Osteoblast (primary cell): ENCODE results near the gene SLC17A9. TPM values are rescaled to one million over a fixed set of nuclear protein-coding genes. Genes with fewer than 3 reads are reported as not detected.
"Not testable (repeated sequence)": the region's sequence is repeated elsewhere in the genome, so short reads cannot be mapped to it uniquely, and the experiment has no call there.

Experiments
- DNase-seq: peaks from one replicate; pipeline ENCODE4 v3.0.0; 2011; ENCODE audit warnings: low spot score, mixed read lengths; ENCODE audit not compliant: insufficient read length; ENCODE audit errors: missing footprints
- H2AFZ ChIP-seq: 2 replicates; pipeline ENCODE4 v1.6.0; 2011; ENCODE audit warnings: mild to moderate bottlenecking, low read length
- H3K27ac ChIP-seq: 2 replicates; pipeline ENCODE4 v1.5.1; 2011; ENCODE audit warnings: mild to moderate bottlenecking, low read depth, low read length, moderate library complexity
- H3K27me3 ChIP-seq: 2 replicates; pipeline ENCODE4 v1.6.0; 2012; ENCODE audit warnings: mild to moderate bottlenecking, control low read depth, inconsistent platforms, low read length, moderate library complexity; ENCODE audit not compliant: insufficient read depth
- H3K36me3 ChIP-seq: 2 replicates; pipeline ENCODE4 v1.5.1; 2011; ENCODE audit warnings: mild to moderate bottlenecking, low read length, control low read depth, moderate library complexity; ENCODE audit not compliant: insufficient read depth
- H3K4me1 ChIP-seq: 2 replicates; pipeline ENCODE4 v1.5.1; 2011; ENCODE audit warnings: mild to moderate bottlenecking, low read length, control low read depth, moderate library complexity; ENCODE audit not compliant: insufficient read depth
- H3K4me2 ChIP-seq: 2 replicates; pipeline ENCODE4 v1.6.0; 2011; ENCODE audit warnings: mild to moderate bottlenecking, low read length; ENCODE audit not compliant: insufficient read depth
- H3K4me3 ChIP-seq: fragments of 200-600 bp; sonication (generic); 3 replicates; pipeline ENCODE4 v1.5.1; 2012; ENCODE audit warnings: mild to moderate bottlenecking, low read length, inconsistent platforms; ENCODE audit not compliant: insufficient read depth
- H3K79me2 ChIP-seq: 2 replicates; pipeline ENCODE4 v1.6.0; 2012; ENCODE audit warnings: mild to moderate bottlenecking, low read length, control low read depth, inconsistent platforms; ENCODE audit not compliant: insufficient read depth
- H3K9me3 ChIP-seq: 2 replicates; pipeline ENCODE4 v1.5.1; 2011; ENCODE audit warnings: low read depth, low read length, control low read depth
- H4K20me1 ChIP-seq: 2 replicates; pipeline ENCODE4 v1.6.0; 2012; ENCODE audit warnings: mild to moderate bottlenecking, low read length, control low read depth; ENCODE audit not compliant: insufficient read depth
- total RNA-seq: library from RNA; depleted of rRNA; stranded (reverse); fragments of >200 nt; gene quantifications from 2 replicates; pipeline ENCODE4 v1.2.3, GENCODE V29; 2012
- TF ChIP-seq, protein P1 (sequence below): IDR thresholded peaks from 2 replicates; pipeline ENCODE4 v1.5.1; 2011; ENCODE audit warnings: mild to moderate bottlenecking, low read depth, low read length, moderate library complexity; ENCODE audit errors: extremely low read depth

The SLC17A9 gene
- total RNA-seq, 1 donor: 6.5 TPM

DNA sequence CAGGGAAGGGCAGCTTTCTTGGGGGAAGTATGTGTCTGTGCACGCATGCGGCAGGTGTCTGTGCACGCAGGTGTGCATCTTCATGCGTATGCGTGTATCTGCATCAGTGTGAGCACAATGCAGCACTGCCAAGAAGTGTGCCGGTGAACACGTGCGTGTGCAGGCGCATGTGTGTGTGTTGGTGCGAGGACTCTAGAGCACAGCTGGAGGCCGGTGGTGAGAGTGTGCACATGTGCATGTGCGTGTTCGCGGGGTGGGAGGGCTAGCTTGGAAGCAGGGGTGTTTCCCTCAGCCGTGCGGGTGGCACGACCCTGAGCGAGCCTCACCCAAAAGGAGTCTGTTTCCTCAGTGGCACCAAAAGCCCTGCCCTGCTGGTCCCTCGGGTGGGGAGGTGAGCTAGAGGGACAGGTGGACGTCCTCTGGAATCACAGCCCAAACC, 7.5 kb downstream of the SLC17A9 start:
- no peak overlapping the region for H3K27ac ChIP-seq

DNA sequence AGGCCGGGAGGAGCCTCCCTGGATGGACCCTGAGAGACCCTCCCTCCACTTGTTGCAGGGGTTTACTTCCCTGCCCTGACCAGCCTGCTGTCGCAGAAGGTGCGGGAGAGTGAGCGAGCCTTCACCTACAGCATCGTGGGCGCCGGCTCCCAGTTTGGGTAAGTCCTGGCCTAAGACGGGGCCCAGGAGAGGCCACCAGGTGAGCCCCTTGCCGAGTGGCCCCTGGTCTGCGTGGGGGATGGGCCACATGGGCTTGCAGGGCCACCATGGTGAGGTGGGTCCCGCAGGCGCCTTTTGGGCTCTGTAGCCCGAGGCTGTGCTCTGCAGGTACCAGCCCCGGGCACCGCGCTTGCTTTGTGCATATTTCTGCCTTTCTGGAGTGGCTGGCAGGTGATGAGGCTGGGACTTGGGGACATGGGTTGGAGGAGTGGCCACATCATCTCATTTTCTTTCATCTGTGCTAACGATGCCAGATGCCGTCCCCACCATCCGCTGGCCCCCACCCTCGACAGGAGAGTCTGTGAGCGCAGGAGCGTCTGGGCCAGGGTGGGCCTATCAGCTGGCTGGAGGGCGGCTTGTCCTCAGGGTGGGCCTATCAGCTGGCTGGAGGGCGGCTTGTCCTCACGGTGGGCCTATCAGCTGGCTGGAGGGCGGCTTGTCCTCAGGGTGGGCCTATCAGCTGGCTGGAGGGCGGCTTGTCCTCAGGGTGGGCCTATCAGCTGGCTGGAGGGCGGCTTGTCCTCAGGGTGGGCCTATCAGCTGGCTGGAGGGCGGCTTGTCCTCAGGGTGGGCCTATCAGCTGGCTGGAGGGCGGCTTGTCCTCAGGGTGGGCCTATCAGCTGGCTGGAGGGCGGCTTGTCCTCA, 8.2 kb downstream of the SLC17A9 start:
- H3K27ac ChIP-seq, DNase-seq, H3K9me3 ChIP-seq, H3K4me3 ChIP-seq, H3K4me1 ChIP-seq, H2AFZ ChIP-seq, H3K27me3 ChIP-seq, H3K4me2 ChIP-seq: not testable (repeated sequence)
- Histone ChIP-seq H3K79me2 (peaks cover 29% of the 10 kb centered on the region), H3K36me3 (peaks cover 47% of the 10 kb centered on the region), H4K20me1 (peaks cover 43% of the 10 kb centered on the region)

More for the DNA sequence above, 7.5 kb downstream of the SLC17A9 start:
- H2AFZ ChIP-seq: no peak overlapping the region
- no peaks in the 10 kb centered on the region for H3K27me3 ChIP-seq
- no peak overlapping the region for H3K4me2 ChIP-seq
- H3K79me2 ChIP-seq: peaks cover 36% of the 10 kb centered on the region
- H3K4me3 ChIP-seq: no peak overlapping the region
- TF ChIP-seq, protein P1, sequence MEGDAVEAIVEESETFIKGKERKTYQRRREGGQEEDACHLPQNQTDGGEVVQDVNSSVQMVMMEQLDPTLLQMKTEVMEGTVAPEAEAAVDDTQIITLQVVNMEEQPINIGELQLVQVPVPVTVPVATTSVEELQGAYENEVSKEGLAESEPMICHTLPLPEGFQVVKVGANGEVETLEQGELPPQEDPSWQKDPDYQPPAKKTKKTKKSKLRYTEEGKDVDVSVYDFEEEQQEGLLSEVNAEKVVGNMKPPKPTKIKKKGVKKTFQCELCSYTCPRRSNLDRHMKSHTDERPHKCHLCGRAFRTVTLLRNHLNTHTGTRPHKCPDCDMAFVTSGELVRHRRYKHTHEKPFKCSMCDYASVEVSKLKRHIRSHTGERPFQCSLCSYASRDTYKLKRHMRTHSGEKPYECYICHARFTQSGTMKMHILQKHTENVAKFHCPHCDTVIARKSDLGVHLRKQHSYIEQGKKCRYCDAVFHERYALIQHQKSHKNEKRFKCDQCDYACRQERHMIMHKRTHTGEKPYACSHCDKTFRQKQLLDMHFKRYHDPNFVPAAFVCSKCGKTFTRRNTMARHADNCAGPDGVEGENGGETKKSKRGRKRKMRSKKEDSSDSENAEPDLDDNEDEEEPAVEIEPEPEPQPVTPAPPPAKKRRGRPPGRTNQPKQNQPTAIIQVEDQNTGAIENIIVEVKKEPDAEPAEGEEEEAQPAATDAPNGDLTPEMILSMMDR: no peak
- H3K4me1 ChIP-seq: no peaks in the 10 kb centered on the region
- DNase-seq: no peak
- H3K9me3 ChIP-seq: no peaks in the 10 kb centered on the region
- H3K36me3 ChIP-seq: peaks cover 49% of the 10 kb centered on the region
- peaks cover 44% of the 10 kb centered on the region for H4K20me1 ChIP-seq

DNA sequence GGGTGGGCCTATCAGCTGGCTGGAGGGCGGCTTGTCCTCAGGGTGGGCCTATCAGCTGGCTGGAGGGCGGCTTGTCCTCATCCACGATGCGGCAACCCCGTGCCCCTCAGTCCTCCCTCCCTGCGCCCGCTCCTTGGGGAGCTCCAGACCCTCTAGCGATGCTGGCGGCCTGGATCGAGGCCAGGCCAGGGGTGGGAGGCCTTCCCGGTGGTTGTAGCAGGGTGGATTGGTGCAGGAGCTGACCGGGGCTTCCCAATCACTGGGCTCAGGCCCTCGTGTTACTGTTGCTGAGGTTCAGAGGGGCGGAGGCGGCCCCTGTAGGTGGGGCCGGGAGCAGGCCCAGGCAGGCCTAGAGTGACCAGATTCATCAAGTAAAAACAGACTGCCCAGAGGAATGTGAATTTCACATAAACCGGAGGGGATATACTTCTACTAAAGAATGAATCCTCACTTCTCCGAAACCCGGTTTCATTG, 8.8 kb downstream of the SLC17A9 start:
- no peak overlapping the region for H2AFZ ChIP-seq
- H3K27me3 ChIP-seq: no peaks in the 10 kb centered on the region
- H3K4me2 ChIP-seq: no peak overlapping the region
- no peak overlapping the region for H3K4me3 ChIP-seq
- H3K4me1 ChIP-seq: no peaks in the 10 kb centered on the region
- no peak for DNase-seq
- H3K36me3 ChIP-seq: peaks cover 40% of the 10 kb centered on the region
- H3K79me2 ChIP-seq: peaks cover 22% of the 10 kb centered on the region
- no peak overlapping the region for H3K27ac ChIP-seq
- no peaks in the 10 kb centered on the region for H3K9me3 ChIP-seq
- TF ChIP-seq, protein P1: no peak
- peaks cover 36% of the 10 kb centered on the region for H4K20me1 ChIP-seq

DNA sequence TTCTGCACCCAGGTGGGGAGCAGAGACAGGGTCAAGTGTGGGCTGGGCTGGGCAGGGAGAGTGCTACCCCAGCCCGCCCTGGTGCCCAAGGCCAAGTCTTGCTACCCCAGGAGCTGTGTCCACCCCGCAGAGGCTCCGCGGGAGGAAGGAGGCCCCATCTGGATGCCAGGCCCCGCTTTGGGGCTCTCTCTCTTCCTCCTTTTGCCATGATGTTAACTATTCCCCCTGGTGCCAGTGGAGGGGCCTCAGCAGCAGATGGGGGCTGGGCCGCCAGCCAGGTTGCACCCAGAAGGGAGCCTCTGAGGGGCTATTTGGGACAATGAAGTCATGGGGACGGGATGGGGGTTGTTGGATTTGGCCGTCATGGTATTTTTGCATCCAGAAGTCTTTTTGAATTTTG, 9.3 kb downstream of the SLC17A9 start:
- no peaks in the 10 kb centered on the region for H3K9me3 ChIP-seq
- no peak overlapping the region for H3K4me3 ChIP-seq
- H3K4me1 ChIP-seq: no peaks in the 10 kb centered on the region
- no peak overlapping the region for H2AFZ ChIP-seq
- no peaks in the 10 kb centered on the region for H3K27me3 ChIP-seq
- peaks cover 18% of the 10 kb centered on the region for H3K79me2 ChIP-seq
- no peak overlapping the region for H3K4me2 ChIP-seq
- peaks cover 43% of the 10 kb centered on the region for H3K36me3 ChIP-seq
- TF ChIP-seq, protein P1: no peak
- H4K20me1 ChIP-seq: peaks cover 31% of the 10 kb centered on the region
- no peak for DNase-seq
- no peak overlapping the region for H3K27ac ChIP-seq
